Retinal pigment epithelial cell (primary cell): ENCODE measurements around the gene ERVV-1.

Source experiments
- DNase-seq: peaks from one replicate; pipeline ENCODE4 v3.0.0-alpha.2; 2010; ENCODE audit warnings: low read depth
- H3K4me3 ChIP-seq: 2 replicates; pipeline ENCODE4 v1.5.1; 2011; ENCODE audit warnings: mild to moderate bottlenecking, low read length, control low read depth, moderate library complexity
- CTCF ChIP-seq: conservative IDR thresholded peaks from 2 replicates; pipeline ENCODE4 v1.5.1; 2011; ENCODE audit warnings: low read depth, low read length, control low read depth, inconsistent platforms

Gene ERVV-1

GRCh38 chr19:53045536-53045935 is 31.8 kb downstream of the ERVV-1 start:
- TF ChIP-seq CTCF, result no peak
- no peak for DNase-seq
- H3K4me3 ChIP-seq, result no peak overlapping the region

DNA sequence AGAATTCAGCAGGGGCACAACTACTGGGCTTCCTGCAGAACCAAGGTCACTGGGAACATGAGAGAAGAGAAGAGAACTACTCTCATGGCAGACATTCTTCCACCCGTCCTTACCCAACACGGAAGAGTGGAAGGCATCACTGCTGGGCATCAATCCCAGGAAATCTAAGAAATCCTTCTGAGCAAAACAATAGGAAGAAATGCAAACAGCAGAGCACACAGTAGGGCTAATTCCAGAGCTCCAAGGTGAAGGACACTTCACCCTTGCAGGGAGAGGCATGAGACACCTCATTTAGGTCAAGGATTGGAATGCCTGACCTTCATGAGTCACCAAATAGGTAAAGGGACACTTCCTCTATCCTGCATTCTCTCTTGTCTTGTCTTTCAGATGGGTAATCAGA is 33.7 kb downstream of the ERVV-1 start:
- no peak for DNase-seq
- no peak for TF ChIP-seq CTCF
- H3K4me3 ChIP-seq, result no peak overlapping the region

GRCh38 chr19:53055117-53055516 is 41.4 kb downstream of the ERVV-1 start:
- no peak for DNase-seq
- H3K4me3 ChIP-seq, result no peak overlapping the region
- no peak for TF ChIP-seq CTCF

DNA sequence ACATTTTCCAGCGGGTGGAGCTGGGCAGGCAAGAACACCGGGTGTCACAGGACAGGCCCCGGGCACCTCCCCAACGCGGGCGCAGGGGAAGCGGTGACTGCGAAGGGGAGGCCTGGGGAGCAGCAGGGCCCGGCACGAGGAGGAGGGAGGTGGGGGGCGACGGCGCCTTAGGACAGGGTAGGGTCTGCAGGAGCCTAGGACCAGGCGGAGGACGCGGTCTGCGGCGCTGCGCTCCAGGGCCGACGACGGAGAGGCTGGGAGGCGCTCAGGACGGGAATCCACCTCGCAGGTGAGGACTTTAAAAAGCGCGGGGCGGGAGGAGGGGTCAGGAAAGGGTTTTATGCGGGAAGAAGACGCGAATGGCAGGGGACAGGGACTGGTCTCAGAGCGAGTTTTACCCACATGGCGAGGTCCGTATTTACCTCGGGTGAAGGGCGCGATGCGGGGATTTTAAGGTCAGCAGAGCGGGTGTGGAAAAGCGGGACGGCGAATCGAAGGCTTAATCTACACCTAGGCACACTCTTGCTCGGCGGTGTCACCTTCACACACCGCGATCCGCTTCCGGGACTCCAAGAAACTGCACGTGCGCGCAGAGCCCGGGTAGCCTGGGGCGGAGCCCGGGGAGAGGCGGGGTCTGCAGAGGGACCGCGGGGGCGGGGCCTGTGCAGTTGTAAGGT is 44.3 kb downstream of the ERVV-1 start:
- no peak for TF ChIP-seq CTCF
- H3K4me3 ChIP-seq, result peak overlapping the region; percentile 25
- DNase-seq, result no peak
